BE2C (cell line): ENCODE results near the gene OPCML.

Experiments used
- DNase-seq: peaks from one replicate; pipeline ENCODE4 v3.0.0-alpha.2; 2020
- H3K27me3 ChIP-seq: fragments of 250-450 bp; sonication (Bioruptor Pico); 2 replicates; pipeline ENCODE4 v1.5.1; 2020; ENCODE audit warnings: mild to moderate bottlenecking
- H3K36me3 ChIP-seq: fragments of 250-450 bp; sonication (Bioruptor Pico); 2 replicates; pipeline ENCODE4 v1.5.1; 2020; ENCODE audit warnings: mild to moderate bottlenecking
- H3K4me1 ChIP-seq: fragments of 250-450 bp; sonication (Bioruptor Pico); 2 replicates; pipeline ENCODE4 v1.5.1; 2020
- H3K4me3 ChIP-seq: 2 replicates; pipeline ENCODE4 v1.5.1; 2011; ENCODE audit warnings: low read depth, low read length
- H3K9me3 ChIP-seq: fragments of 250-450 bp; sonication (Bioruptor Pico); 2 replicates; pipeline ENCODE4 v1.5.1; 2020
- CTCF ChIP-seq: IDR thresholded peaks from 2 replicates; pipeline ENCODE4 v1.5.1; 2012; ENCODE audit warnings: mild to moderate bottlenecking, low read depth, low read length

OPCML gene

GRCh38 chr11:133354069-133354468 lies 178.2 kb downstream of the OPCML start:
- H3K27me3 ChIP-seq = no peaks in the 10 kb centered on the region
- H3K4me3 ChIP-seq = no peak overlapping the region
- no peaks in the 10 kb centered on the region for H3K36me3 ChIP-seq
- no peak for TF ChIP-seq CTCF
- H3K4me1 ChIP-seq = no peaks in the 10 kb centered on the region
- H3K9me3 ChIP-seq = no peaks in the 10 kb centered on the region
- no peak for DNase-seq

- no peaks in the 10 kb centered on the region for H3K9me3 ChIP-seq
- no peaks in the 10 kb centered on the region for H3K4me1 ChIP-seq
- no peaks in the 10 kb centered on the region for H3K27me3 ChIP-seq
- no peaks in the 10 kb centered on the region for H3K36me3 ChIP-seq
- no peak for DNase-seq
- no peak overlapping the region for H3K4me3 ChIP-seq
- no peak for TF ChIP-seq CTCF
These were observed 182.3 kb downstream of the OPCML start for GRCh38 chr11:133350045-133350444.

- H3K4me3 ChIP-seq = no peak overlapping the region
These were observed 184.3 kb downstream of the OPCML start for GRCh38 chr11:133347988-133348387.

GRCh38 chr11:133346137-133346536 lies 186.2 kb downstream of the OPCML start:
- TF ChIP-seq CTCF = no peak
- no peaks in the 10 kb centered on the region for H3K9me3 ChIP-seq
- no peaks in the 10 kb centered on the region for H3K36me3 ChIP-seq
- H3K4me3 ChIP-seq = no peak overlapping the region
- no peaks in the 10 kb centered on the region for H3K4me1 ChIP-seq
- H3K27me3 ChIP-seq = no peaks in the 10 kb centered on the region
- DNase-seq = no peak

More at GRCh38 chr11:133347988-133348387, 184.3 kb downstream of the OPCML start:
- no peaks in the 10 kb centered on the region for H3K27me3 ChIP-seq
- TF ChIP-seq CTCF = no peak
- H3K4me1 ChIP-seq = no peaks in the 10 kb centered on the region
- no peaks in the 10 kb centered on the region for H3K9me3 ChIP-seq
- no peak for DNase-seq
- H3K36me3 ChIP-seq = no peaks in the 10 kb centered on the region

- Histone ChIP-seq H3K4me3 (no peak overlapping the region), H3K9me3 (no peaks in the 10 kb centered on the region), H3K36me3 (no peaks in the 10 kb centered on the region), H3K4me1 (no peaks in the 10 kb centered on the region), H3K27me3 (no peaks in the 10 kb centered on the region)
- no peak for DNase-seq
- no peak for TF ChIP-seq CTCF
These were observed 188.3 kb downstream of the OPCML start for GRCh38 chr11:133343951-133344350.

GRCh38 chr11:133339495-133340140 lies 192.7 kb downstream of the OPCML start:
- no peak overlapping the region for H3K4me3 ChIP-seq
- TF ChIP-seq CTCF = no peak

More at GRCh38 chr11:133339495-133340140, 192.7 kb downstream of the OPCML start:
- Histone ChIP-seq H3K36me3 (no peaks in the 10 kb centered on the region), H3K4me1 (no peaks in the 10 kb centered on the region), H3K27me3 (no peaks in the 10 kb centered on the region), H3K9me3 (no peaks in the 10 kb centered on the region)
- DNase-seq = no peak
